ENCODE data around the gene RPRM. TPM values are rescaled to one million over a fixed set of nuclear protein-coding genes. Genes with fewer than 3 reads are reported as not detected.

The RPRM gene
- total and polyA plus RNA-seq, 3 donors from 2014 or later: 2.4 to 4.7 (median 2.9) TPM

- DNase-seq: no peak
- Histone ChIP-seq H3K4me1 (no peaks in the 10 kb centered on the region), H3K9me3 (no peaks in the 10 kb centered on the region), H3K36me3 (ENCODE audit: low read depth, missing control alignments) (no peaks in the 10 kb centered on the region), H3K4me3 (no peak overlapping the region), H3K27ac (no peak overlapping the region), H3K27me3 (no peaks in the 10 kb centered on the region)
- TF ChIP-seq CTCF (IDR thresholded peaks at IDR 0.05): no peak
- intact Hi-C loops (cut with DNase I; ENCODE audit: low total_unique reads): no loop called here
- WGBS, 2 donors: 69 to 81% methylated on average over 3 of the region's 3 CpGs
These were observed 9.5 kb upstream of the RPRM start for GRCh38 chr2:153488072-153488471.

GRCh38 chr2:153487448-153487847 lies 8.9 kb upstream of the RPRM start:
- no peak for DNase-seq
- H3K4me3 ChIP-seq: no peak overlapping the region
- no peaks in the 10 kb centered on the region for H3K36me3 ChIP-seq (ENCODE audit: low read depth, missing control alignments)
- no peak overlapping the region for H3K27ac ChIP-seq
- WGBS, 2 donors: 90 to 100% methylated on average over 1 of the region's 1 CpG
- TF ChIP-seq POLR2A (IDR thresholded peaks at IDR 0.05) (no peak), CTCF (IDR thresholded peaks at IDR 0.05) (no peak)
- no peaks in the 10 kb centered on the region for H3K9me3 ChIP-seq
- H3K27me3 ChIP-seq: no peaks in the 10 kb centered on the region
- no peaks in the 10 kb centered on the region for H3K4me1 ChIP-seq
- intact Hi-C loops (cut with DNase I; ENCODE audit: low total_unique reads): no loop called here

- Histone ChIP-seq H3K36me3 (ENCODE audit: low read depth, missing control alignments) (no peaks in the 10 kb centered on the region), H3K9me3 (no peaks in the 10 kb centered on the region), H3K27me3 (peaks cover 4% of the 10 kb centered on the region), H3K27ac (no peak overlapping the region), H3K4me3 (no peak overlapping the region), H3K4me1 (peaks cover 8% of the 10 kb centered on the region)
- WGBS, 2 donors: 37 to 40% methylated on average over 5 of the region's 5 CpGs
- no peak for DNase-seq
- intact Hi-C loops (cut with DNase I; ENCODE audit: low total_unique reads): no loop called here
- no peak for TF ChIP-seq POLR2A (IDR thresholded peaks at IDR 0.05)
- no peak for TF ChIP-seq CTCF (IDR thresholded peaks at IDR 0.05)
These were observed 1.0 kb upstream of the RPRM start for GRCh38 chr2:153479573-153479972.

- 2 to 3% methylated on average over 25 to 38 of the region's 38 CpGs for WGBS, 2 donors
- Histone ChIP-seq H3K4me3 (peak overlapping the region; percentile 56 to 58), H3K9me3 (no peaks in the 10 kb centered on the region), H3K4me1 (peaks cover 8% of the 10 kb centered on the region), H3K27me3 (peaks cover 4% of the 10 kb centered on the region), H3K36me3 (ENCODE audit: low read depth, missing control alignments) (no peaks in the 10 kb centered on the region), H3K27ac (no peak overlapping the region)
- TF ChIP-seq CTCF (IDR thresholded peaks at IDR 0.05) (no peak), POLR2A (IDR thresholded peaks at IDR 0.05) (no peak)
- intact Hi-C loops (cut with DNase I; ENCODE audit: low total_unique reads): no loop called here
- no peak for DNase-seq
These were observed 800 bp downstream of the RPRM start for GRCh38 chr2:153477636-153478288.

Measured in testis (tissue), 3 donors.